Cortex of kidney (tissue), 1 donor: ENCODE results near the gene STOX2.
"Not testable (repeated sequence)": the region's sequence is repeated elsewhere in the genome, so short reads cannot be mapped to it uniquely, and the experiment has no call there.

Source experiments
- DNase-seq: peaks from one replicate; lab custom pipeline; 2025; lab: John Stamatoyannopoulos, UW

The STOX2 gene

DNA sequence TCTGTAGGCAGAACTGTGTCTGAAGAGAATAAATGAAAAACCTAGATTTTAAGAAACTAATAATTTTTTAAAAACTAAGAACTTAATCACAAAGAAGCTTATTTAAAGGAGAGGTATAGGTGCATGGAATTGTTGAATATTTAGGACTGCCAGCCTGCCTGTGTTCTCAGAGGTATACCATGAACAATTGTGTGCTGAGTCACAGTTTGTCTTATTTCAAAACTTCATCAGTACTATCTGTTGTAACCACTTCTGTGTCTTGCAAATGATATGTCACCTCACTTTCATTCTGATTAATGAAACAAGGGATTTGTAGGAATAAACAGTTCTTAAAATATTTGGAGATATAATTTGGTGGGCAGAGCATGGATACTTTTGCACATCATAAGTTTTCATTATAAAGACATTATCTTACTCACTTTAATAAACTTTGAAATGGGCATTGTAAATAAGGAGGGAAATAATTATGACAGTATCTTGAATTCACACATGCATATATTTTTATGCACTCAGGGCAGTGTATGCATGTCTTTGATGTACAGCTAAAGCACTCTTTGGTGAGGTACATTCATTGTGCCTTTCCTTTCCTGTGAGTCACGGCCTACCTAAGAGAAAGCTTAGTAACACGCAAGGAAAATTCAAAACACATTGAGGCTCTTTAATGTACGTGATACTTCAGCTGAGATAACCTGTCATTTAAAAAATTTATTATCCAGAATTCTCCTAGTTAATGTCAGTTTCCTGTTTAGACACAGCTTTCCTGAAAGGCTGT lies 31.7 kb downstream of the STOX2 start:
- no peak for DNase-seq

DNA sequence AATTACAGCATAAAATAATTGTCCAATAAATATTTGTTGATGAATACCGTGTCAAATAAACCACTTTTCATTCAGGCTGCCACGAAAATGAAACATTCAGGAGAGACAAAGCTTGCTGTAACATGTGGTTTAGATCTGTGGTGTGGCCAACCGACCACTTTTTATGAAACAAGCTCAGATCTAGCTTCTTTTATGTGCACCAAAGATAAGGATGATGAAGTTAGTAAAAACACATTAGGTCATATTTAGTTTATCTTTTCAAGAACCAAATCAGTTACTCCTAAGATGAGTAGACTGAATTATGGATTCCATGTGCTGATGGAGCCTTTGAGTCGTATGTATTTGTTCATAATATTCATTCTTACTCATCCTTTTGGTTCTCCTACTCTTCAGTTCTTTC lies 35.8 kb downstream of the STOX2 start:
- no peak for DNase-seq

- no peak for DNase-seq
These were observed 36.9 kb downstream of the STOX2 start for GRCh38 chr4:183941964-183942363.

- DNase-seq: no peak
These were observed 40.6 kb downstream of the STOX2 start for GRCh38 chr4:183945741-183946140.

GRCh38 chr4:183950536-183950935 lies 45.4 kb downstream of the STOX2 start:
- DNase-seq: no peak

DNA sequence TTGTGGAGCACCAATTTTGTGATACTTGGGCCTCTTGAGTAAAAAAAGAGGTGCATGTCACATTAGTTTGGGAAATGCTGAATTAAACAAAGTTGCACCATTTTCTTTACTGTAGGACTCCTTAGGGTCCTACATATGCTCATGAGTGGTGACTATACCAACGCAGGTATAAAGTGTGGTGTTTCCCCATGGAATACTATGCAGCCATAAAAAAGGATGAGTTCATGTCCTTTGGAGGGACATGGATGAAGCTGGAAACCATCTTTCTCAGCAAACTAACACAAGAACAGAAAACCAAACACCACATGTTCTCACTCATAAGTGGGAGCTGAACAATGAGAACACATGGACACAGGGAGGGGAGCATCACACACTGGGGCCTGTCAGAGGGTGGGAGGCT lies 47.5 kb downstream of the STOX2 start:
- DNase-seq: not testable (repeated sequence)

GRCh38 chr4:183959319-183960045 lies 54.4 kb downstream of the STOX2 start:
- DNase-seq: no peak

DNA sequence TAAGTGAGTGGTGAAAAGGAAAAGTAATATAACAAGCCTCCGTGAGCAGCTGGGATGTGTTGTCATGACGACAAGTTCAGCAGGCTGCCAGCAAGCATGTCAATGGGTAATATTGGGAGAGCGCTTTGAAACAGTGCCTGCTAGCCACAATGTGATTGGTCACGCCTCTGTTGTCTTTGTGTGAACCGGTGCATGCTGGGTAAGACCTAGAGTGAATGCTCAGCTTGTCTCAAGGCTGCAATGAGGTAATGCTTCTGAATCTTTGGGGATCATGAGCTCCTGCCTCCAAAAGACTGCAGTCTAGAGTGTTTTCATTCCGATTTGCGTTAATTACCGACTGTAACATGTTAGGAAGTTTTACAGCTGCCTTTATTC lies 54.9 kb downstream of the STOX2 start:
- no peak for DNase-seq

DNA sequence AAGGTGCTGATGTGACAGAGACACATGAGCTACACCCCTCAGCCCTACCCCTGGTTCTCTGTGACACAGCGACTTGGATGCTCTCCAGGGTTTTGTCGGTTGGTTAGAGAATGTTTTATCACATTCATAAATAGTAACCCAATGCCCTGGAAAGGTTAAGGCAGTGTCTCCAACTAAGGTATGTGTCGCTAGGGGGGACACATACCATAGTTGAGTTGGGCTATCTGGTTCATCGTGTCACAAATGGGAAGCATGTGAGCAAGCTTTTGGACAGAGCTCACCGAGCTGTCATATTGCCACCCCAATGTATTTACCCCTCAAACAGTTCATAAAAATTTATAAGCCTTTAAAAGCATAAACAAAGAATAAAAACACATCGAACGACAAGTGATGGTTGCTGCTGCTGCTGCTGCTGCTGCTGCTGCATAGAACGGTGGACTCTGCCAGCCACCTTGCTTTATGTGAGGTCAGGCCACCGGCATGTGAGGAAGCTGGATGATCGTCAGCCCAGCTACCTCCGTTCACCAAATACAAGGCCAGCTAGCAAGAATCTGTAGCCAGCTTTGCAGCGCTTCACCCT lies 55.9 kb downstream of the STOX2 start:
- DNase-seq: no peak

- DNase-seq: no peak
These were observed 56.7 kb downstream of the STOX2 start for GRCh38 chr4:183961795-183962194.

DNA sequence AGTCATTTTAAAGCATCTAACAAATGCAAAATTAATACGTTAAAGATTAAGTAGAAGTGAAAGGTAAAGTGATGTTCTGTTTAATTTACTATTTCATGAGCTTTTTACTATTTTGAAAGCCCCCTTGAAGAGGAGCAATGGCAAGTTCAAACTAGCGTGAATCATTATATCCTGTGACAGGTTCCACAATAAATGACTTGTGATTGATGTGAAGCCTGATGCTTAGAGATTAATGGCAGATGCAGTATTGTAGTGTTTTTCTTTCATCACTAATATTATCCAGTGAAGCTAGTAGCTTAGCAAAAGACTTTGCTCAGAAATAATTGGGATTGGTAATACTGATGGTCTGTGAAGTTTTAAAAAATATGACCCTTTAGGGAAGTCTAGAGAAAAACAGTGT lies 57.3 kb downstream of the STOX2 start:
- no peak for DNase-seq

DNA sequence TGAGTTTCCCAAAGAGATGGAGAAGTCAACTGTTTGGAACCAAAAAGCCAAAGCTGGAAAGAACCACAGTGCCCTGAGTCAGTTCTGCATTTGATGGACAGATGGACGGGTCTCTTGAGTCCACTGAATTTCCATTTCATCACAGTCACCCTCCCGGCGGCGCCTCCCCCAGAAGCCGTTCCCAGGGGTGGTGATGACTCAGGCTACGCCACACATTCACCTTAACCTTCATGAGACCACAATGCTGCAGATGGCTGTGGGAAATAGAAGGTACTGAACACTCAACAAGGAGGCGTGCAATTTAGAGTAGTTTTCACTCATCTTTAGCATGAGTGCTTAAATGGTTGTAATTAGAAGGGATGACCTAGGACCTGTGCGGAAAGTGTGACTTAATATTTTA lies 61.3 kb downstream of the STOX2 start:
- no peak for DNase-seq

DNA sequence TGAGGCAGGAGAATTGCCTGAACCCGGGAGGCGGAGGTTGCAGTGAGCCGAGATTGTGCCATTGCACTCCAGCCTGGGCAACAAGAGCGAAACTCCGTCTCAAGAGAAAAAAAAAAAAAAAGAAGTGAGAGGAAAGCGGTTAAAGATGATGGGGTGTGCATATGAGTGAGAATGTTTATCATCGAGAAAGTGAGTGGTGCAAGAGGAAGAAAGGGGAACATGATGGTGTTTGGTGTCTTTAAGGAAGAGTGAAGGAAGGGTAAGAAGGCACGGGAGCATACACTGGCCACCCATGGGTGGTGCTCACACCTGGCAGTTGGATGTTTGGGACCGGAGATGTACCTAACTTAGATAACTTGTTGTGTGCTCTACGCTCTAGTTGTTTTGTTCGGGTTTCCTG lies 62.2 kb downstream of the STOX2 start:
- no peak for DNase-seq

DNA sequence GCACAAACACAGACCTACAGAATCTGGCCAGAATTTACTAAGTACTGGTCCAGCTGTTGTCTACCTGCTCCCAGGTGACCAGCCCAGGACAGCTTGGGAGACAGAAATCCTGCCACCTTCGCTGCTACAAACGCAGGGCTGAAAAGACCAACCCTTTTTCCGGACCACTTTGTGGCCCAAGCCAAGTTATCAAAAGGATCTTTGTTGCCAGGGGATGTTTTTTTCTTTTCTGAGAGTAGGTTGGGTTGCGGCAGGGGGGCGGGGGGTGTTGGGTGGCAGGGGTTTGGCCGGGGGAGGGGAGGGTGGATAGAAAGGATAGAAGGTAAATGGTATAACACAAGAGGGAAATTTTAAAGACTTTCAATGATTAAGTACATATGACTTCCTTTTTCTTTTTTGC lies 63.4 kb downstream of the STOX2 start:
- DNase-seq: no peak

DNA sequence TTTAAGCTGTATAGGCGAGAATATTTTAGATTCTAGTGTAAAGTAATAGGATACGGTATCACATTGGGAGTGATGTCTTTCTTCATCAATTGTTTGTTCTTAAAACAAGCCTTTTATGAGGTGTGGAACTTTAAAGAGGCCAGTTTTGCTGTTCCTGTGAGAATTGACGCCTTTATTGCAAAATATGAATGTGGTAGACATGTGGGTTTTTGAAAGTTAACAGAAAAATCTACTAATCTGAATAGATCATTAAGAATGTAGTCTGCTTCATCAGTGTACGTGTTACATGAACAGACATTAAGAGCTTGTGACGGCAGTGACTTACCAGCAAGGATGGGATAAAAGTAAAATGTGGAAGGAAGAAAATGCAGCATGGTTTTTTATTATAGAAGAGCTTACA lies 63.8 kb downstream of the STOX2 start:
- DNase-seq: no peak

GRCh38 chr4:183969596-183969995 lies 64.5 kb downstream of the STOX2 start:
- DNase-seq: no peak

- no peak for DNase-seq
These were observed 66.9 kb downstream of the STOX2 start for GRCh38 chr4:183971929-183972490.

DNA sequence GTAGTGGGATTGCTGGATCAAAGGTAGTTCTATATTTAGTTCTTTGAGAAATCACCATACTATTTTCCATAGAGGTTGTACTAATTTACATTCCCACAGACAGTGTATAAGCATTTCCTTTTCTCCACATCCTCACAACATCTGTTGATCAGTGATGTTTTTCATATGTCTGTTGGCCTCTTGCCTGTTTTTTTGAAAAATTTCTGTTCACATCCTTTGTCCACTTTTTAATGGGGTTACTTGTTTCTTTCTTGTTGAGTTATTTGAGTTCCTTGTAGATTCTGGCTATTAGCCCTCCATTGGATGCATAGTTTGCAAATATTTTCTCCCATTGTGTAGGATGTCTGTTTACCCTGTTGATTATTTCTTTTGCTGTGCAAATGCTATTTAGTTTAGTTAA lies 72.6 kb downstream of the STOX2 start:
- DNase-seq: no peak

DNA sequence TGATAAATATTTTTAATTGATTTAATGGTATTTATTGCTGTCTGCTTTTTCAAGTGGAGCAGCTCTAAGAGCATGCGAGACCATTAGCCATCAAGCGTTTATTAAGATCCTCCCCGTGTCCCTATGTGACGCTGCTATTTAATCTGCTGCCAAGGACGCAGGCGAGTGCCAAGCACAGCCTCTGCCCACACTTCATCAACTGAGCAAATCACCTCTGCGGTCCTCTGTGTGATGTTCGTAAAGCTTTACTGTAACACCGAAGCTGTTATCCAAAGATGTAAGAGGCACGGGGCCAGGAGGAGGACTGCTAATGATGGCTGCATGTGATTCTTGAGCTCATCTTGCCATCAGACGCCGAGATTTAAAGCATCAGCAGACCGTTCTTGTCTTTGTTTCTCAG lies 79.5 kb downstream of the STOX2 start:
- DNase-seq: no peak

DNA sequence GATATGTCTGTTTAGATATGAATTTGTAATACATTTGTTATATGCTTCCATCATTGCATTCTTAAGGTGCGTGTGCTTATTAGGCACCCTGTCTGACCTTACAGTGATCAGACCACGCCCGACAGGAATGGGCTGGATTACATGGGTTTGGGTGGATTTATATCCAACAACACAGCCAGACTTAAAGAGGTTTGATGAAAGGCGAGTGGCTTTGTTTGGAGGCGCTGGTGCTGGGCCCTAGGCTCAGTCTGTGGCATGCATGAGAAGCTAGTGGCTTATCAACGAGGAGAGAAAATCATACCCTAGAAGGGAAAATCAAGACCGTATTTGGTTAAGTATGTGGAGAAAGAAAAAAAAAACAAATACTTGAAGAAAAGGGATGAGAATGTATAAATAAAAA lies 80.7 kb downstream of the STOX2 start:
- no peak for DNase-seq

GRCh38 chr4:183986291-183986970 lies 81.3 kb downstream of the STOX2 start:
- DNase-seq: no peak
